ENCODE results near the gene HMCN2.
"Not testable (repeated sequence)": the region's sequence is repeated elsewhere in the genome, so short reads cannot be mapped to it uniquely, and the experiment has no call there.

The HMCN2 gene

DNA sequence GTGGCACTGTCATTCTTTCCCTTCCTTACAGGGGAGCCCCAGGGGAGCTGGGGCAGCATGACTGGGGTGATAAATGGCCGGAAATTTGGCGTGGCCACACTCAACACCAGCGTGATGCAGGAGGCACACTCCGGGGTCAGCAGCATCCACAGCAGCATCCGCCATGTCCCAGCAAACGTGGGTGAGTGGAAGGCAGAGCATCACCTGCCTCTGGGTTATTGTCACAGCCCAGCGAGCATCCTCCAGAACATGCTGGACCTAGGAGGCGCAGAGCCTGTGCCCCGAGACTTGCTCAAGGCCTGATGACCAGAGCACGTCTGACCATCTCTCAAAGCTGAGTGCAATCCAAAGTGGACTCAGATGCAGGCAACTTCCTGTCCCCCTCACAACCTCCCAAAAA, 157.0 kb downstream of the HMCN2 start:
- DNase-seq = no peak

DNA sequence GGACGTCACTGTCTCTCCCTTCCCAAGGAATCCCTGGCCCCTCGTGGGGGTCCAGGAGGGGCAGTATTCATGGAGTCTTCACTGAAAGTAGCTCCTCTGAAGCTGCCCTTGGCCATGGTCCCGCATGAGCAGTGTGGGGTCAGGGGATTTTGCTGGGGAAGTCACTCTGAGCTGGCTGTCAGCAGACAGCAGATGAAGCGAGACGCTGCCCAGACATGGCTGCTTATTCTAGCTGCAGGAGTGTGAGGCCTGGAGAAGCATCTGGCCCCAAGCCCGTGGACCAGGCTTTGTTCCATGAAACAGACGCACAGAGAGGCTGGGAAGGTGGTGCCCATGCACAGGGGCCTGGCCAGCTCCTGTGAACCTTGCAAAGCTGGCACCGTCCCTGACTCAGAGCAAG, 157.7 kb downstream of the HMCN2 start:
- no peak for DNase-seq

DNA sequence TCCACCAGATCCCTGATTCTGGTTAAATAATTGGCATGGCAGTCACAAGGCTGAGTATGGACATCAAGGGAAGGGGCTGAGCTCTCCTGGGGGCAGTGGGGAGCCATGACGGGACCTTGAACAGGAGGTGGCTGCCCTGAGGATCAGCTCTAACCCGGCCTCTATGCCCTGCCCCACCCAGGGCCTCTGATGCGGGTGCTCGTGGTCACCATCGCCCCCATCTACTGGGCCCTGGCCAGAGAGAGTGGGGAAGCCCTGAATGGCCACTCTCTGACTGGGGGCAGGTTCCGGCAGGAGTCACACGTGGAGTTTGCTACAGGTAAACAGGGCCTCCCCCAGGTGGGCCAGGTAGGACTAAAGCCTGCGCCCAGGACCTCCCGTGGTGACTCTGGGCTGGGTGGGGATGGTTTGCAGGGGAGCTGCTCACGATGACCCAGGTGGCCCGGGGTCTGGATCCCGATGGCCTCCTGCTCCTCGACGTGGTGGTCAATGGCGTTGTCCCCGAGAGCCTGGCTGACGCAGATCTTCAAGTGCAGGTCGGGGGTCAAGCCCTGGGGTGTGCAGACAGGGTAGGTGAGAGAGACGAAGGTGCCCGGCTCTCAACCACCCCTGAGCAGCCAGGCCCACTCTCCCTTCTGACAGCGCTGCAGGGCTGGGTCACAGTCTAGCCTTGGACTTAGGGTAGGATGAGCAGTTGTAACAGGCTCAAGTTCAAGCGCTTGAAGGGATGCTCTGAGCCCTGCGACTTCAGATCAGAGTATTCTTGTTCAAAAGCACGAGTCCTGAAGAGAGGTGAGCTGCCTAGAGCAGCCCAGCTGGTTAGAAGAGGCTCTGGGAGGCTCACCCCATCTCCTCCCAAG, 159.3 kb downstream of the HMCN2 start:
- no peak for DNase-seq

DNA sequence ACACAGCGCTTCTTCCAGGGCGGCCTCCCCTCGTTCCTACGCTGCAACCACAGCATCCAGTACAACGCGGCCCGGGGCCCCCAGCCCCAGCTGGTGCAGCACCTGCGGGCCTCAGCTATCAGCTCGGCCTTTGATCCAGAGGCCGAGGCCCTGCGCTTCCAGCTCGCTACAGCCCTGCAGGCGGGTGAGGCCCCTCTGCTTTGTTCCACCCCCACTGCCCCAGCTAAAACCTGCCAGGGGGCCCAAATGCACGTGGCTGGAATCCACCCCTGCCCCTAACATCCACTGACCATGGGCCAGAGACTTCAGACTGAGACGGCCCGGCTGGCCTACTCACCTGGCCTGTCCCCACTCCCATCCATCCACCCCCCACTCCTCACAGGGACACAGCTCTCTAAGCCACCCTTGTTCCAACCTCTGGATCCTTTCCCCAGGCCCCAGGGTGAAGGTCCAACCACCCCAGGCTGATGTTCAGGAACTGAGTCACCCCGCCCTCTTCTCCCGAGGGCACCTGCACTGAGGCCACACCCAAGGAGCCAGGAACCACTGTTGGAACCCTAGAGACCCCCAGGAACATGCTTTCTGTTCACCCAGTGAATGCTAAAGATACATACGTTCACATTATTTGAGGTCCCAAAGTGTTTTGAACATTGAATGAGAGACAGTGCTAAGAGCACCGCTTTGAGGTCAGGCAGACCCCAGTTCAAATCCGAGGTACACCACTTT, 160.3 kb downstream of the HMCN2 start:
- no peak for DNase-seq

DNA sequence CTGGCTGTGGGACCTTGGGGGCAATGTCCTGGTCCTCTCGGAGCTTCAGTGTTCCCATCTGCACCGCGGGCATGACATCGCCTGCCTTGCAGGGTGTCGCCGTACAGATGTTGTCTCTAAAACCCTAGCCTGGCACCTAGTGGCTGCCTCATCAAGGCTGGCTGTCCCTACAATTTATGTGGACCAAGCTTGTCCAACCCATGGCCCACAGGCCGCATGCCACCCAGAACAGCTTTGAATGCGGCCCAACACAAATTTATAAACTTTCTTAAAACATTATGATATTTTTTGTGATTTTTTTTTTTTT, 160.9 kb downstream of the HMCN2 start:
- DNase-seq = no peak

DNA sequence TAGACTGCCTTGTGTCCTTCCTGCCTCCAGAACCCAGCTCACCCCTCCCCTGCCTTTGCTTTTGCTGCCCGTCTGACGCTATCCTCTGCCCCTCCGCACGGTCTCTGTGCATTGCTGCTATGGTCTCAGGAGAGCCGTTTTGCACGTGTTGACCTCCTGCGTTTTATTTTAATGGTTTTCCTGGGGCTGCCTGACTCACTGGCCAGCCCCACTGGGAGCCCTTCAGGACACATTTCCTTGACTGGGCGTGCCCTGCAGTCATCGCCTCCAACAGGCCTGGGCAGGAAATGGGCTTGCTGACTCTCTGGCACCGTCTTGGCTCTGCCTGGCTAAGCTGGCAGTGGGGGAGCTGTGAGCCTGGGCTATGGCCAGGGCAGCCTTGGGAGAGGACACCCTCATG, 161.3 kb downstream of the HMCN2 start:
- no peak for DNase-seq

DNA sequence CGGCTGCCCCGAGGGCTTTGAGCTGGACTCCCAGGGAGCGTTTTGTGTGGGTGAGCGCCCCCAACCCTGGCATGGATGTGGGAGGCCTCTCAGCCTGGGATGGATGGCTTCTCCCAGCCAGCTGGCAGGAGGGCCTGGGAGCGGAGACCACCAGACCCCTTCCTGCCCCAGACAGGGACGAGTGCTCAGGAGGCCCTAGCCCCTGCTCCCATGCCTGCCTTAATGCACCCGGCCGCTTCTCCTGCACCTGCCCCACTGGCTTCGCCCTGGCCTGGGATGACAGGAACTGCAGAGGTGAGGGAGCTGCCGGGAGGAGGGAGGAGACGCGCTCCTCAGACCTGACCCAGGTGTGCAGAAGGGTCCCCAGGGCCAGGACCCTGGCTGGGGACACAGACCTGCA, 161.8 kb downstream of the HMCN2 start:
- no peak for DNase-seq

DNA sequence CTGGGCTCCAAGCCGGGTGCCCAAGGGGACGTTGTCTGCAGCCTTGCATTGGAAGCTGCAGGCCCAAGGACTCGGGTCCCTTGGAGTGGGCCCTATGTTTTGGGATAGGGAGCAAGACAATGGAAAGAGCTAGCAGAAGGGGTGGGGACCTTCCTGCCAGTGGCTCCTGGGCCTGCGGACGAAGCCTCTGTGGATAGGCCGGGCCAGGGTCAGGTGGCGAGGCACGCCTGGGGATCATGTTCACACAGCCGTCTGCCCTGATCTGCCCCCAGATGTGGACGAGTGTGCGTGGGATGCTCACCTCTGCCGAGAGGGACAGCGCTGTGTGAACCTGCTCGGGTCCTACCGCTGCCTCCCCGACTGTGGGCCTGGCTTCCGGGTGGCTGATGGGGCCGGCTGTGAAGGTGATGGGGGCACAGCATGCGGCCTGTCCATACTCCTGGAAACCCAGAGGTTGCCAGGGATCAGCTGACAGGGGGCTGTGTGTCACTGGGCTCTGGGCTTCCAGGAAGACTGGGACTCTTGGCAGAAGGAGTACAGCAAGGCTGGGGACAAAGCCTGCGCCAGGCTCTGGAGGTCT, 162.6 kb downstream of the HMCN2 start:
- DNase-seq = no peak

DNA sequence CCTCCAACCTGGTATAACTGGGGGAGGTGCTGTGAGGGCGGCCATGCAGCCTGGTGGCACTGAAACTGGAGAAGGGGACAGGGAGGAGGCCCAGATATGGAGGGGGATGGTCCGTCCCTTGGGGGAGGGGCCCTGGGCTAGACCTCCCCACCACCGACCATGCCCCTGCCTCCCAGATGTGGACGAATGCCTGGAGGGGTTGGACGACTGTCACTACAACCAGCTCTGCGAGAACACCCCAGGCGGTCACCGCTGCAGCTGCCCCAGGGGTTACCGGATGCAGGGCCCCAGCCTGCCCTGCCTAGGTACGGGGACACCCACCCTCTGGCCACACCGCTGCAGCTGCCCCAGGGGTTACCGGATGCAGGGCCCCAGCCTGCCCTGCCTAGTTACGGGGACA, 163.8 kb downstream of the HMCN2 start:
- DNase-seq = no peak

DNA sequence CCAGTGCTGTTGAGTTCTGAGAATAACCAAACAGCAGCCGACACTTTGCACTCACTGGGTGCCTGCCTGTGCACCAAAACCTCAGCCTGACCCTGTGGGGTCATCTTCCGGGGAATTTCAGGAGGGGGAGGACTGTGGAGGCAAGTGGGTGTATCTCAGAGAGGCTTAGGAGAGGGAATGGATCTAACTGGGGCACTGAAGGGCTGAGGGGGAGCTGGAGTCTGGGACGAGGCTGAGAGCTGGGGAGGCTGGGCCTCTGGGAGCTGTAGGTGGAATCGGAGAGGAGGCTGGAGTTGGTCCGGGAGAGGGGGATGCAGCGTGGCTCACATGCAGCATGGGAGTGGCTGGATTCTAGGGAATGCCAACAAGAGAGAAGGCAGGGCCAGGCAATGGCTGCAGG, 164.3 kb downstream of the HMCN2 start:
- DNase-seq = no peak

DNA sequence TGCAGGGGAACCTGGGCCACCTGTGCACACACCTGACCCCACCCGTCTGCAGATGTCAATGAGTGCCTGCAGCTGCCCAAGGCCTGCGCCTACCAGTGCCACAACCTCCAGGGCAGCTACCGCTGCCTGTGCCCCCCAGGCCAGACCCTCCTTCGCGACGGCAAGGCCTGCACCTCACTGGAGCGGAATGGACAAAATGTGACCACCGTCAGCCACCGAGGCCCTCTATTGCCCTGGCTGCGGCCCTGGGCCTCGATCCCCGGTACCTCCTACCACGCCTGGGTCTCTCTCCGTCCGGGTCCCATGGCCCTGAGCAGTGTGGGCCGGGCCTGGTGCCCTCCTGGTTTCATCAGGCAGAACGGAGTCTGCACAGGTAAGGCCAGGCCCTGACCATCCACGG, 164.7 kb downstream of the HMCN2 start:
- no peak for DNase-seq

DNA sequence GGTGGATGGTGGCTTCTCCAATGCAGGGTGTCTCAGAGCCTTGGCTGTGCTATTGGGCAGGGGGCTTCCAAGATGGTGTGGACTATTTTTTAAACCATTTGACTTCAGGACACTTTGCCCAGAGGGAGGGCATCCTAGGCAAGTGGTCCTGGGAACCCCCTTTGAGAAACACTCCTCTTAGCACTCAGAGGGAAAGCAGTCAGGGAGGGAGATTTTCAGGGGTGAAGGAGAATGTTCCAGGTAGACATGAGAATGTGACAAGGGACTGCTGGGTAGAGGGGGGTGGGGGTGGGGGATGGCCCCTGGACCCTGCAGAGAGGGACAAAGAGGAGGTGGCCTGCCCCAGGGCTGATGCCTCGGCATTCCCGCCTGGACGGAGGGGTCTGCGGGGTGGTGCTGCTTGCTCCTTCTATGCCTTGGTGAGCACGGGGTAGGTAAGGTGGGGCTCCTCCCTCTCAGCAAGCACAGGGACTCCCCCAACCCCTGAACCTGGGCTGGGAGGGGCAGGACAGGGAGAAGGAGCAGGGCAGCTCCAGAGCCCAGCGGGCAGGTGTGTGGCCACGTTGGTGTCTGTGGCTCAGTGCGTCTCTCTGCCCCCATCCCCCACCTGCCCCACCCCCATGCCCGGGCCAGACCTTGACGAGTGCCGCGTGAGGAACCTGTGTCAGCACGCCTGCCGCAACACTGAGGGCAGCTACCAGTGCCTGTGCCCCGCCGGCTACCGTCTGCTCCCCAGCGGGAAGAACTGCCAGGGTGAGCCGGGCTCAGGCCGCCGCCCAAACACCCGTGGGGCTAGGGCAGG, 165.4 kb downstream of the HMCN2 start:
- no peak for DNase-seq

DNA sequence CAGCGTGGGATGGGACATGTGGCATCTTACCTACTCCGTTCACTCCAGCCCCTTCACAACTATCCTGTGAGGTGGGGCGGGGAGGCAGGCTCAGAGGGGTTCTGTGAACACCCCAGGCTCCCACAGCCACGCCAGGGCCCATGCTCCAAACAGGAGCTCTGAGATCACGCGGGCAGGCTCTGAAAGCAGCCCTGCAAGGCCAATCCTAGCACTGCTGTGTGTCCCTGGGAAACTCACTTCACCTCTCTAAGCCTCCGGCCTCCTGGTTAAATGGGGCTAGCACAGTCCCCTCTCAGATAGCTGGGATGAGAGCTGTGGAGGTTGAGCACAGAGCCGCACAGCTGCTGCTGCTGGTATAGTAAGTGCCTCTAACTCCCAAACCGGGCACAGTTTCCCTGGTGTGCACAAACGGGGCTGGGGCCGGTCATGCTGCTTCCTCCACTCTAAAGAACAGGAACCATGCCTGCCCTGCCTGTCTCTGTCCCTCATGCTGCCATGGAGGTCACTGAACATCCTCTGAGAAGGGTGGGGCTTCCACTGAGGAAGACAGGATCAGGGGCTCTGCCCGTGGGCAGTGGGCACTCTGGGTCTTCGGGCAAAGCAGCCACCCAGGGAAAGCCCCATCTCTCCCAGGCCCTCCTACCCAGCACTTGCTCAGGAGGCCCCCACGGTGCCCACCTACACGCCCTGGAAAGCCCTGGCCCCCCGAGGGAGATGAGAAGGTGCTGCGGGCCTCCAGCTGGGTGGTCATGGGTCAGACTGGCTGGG, 166.2 kb downstream of the HMCN2 start:
- DNase-seq = no peak

DNA sequence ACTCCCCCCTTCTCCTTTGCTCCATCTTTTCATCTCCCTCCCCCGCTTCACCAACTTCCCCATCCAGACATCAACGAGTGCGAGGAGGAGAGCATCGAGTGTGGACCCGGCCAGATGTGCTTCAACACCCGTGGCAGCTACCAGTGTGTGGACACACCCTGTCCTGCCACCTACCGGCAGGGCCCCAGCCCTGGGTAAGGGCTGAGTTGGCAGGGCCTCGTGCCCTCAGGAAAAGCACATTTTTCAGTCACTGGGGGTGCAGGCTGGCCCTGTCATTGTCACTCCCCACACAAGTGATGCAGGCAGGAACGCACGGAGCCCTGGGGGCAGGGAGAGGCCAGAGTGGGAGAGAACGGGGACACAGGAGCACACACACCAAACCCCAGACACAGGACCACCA, 166.8 kb downstream of the HMCN2 start:
- DNase-seq = no peak

DNA sequence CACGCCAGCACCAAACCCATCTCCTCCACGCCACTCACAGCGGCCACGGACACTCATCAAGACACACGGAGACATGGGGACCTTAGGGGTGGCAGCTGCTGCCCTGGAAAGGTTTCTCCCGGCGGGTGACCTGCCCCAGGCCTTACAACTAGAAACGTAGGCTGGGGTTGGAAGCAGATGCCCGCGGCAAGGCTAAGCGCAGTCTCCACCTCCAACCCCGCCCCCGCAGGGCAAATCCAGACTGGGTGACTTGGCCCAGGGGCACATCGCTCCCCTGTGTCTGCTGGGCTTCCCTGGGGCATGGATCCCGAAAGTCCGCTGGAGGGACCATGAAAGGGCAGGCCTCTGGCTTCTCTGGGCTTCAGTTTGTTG, 167.2 kb downstream of the HMCN2 start:
- DNase-seq = no peak

DNA sequence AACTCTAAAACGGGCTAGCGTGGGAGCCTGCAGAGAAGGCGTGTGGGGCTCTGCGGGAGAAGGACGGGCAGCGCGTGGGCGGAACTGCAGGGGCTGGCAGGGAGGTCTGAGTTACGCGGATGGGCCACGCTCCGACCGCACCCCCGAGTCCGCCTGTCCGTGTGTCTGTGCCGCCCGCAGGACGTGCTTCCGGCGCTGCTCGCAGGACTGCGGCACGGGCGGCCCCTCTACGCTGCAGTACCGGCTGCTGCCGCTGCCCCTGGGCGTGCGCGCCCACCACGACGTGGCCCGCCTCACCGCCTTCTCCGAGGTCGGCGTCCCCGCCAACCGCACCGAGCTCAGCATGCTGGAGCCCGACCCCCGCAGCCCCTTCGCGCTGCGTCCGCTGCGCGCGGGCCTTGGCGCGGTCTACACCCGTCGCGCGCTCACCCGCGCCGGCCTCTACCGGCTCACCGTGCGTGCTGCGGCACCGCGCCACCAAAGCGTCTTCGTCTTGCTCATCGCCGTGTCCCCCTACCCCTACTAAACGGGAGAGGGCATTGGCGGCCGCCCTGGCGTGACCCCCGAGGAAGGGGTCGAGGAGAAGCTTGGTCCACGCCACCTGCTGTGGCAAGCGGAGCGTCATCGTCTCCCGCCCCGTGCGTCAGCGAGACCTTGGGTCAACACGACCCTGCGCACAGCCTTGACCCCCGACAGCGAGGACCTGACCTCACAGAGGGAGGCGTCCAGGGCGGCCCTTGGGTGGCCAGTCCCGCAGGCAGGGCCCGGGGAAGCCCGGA, 167.8 kb downstream of the HMCN2 start:
- peak; percentile 65 for DNase-seq

DNA sequence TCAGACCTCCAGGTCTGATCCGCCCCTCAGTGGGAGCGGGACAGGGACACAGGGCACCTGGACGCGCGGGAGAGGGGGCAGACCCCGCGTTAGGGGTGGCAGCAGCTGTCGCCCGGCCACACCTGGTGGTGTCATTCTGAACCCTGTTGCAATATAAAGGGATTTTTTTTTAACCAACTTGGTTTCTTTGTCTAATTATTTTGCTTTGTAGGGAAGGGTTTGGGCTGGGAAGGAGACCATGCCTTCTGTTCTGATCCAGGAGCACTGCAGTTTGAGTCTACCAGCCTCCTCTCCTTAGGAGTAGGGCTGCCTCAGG, 168.3 kb downstream of the HMCN2 start:
- DNase-seq = no peak

DNA sequence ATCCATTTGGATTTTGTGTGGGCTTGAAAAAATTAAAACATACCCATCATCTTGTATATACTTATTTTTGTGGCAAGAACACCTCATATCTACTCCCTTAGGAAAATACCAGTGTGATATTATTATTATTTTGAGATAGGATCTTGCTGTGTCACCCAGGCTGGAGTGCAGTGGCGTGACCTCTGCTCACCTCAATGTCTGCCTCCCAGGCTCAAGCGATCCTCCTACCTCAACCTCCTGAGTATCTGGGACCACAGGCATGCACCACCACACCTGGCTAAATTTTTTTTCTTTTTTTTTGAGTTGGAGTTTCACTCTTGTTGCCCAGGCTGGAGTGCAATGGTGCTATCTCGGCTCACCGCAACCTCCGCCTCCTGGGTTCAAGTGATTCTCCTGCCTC, 169.1 kb downstream of the HMCN2 start:
- not testable (repeated sequence) for DNase-seq

DNA sequence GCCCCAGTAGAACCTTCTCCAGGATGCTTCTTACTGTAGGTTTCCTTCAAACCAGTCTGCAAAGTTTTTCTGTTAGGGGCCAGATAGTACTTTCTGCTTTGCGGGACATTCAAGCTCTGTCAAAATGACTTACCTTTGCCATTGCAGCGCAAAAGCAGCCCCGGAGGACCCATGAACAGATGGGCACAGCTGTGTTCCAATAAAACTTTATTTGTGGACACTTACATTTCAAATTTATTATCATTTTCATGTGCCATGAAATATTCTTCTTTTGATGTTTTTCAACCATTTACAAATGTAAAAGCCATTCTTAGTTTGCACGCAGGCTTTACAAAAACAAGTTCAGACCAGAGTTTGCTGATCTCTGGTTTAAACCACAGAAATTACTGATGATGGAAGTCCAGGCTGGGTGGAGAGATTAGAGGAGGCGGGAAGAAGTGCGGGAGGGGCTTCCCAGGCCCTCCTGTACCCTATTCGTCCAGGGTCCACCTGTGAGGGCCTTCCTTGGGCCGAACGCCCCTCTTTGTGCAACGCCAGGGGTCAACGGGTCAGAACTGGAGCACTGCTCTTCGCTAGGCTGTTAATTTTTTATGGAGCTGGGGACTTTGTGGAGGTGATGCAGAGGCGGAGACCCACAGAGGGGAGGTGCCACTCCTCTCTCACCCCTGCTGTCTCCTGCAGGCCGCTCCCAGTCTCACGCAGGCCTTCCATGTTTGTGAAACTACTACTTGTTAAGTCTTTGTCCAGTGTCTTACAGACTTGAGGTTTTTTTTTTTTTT, 171.6 kb downstream of the HMCN2 start:
- no peak for DNase-seq

DNA sequence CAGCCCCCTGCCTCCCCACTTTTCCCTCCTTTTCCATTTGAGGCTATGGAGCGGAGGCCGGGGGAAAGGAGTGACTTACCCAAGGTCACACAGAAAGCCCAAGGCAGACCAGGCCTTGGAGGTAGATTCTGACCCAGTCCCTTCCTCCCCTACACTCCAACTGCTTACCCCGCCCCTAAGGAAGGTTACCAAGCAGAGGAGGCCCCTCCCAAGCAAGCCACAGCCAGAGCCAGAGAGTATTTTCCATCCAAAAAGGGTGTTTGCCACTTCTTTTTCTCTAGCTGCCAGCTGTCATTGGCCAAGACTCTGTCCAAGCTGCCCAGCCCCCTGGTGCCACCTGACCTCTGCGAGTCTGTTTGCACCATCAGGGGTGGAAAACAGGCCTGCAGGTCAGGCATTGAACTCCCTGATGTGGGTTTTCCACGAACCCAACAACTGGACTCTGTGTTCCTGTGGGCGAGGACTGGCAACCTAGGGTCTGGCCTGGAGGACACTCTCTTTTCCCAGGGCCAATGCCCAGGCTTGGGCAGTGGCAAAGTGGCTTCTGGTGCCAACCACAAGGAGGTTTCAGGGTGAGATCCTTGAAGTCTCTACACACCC, 172.9 kb downstream of the HMCN2 start:
- DNase-seq = no peak

DNA sequence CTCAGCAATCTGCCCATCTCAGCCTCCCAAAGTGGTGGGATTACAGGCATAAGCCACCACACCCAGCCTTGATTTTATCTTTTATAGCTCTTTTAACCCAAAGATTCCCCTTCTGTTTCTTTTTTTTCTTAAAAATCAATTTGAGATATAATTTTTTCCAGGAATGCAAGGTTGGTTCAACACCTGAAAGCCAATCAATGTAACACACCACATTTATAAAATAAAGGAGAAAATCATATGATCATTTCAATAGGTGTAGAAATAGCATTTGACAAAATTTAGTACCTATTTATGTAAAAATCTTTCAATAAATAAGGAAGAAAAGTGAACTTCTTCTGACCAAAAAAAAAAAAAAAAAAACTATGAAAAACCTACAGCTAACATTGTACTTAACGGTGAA, 175.5 kb downstream of the HMCN2 start:
- no peak for DNase-seq

Data from stimulated activated CD4-positive, alpha-beta T cell treated with anti-CD3 and anti-CD28 coated beads, Interleukin-15, amount 100 ng/mL, for 24 hours (primary cell).